NCI-H345 (cell line): ENCODE measurements around the gene SLC22A17.

Experiments
- DNase-seq: peaks from one replicate; lab custom pipeline; 2025; lab: John Stamatoyannopoulos, UW

The SLC22A17 gene

GRCh38 chr14:23361763-23362162, 9.1 kb upstream of the SLC22A17 start:
- DNase-seq, result no peak

GRCh38 chr14:23361320-23361719, 8.6 kb upstream of the SLC22A17 start:
- no peak for DNase-seq

DNA sequence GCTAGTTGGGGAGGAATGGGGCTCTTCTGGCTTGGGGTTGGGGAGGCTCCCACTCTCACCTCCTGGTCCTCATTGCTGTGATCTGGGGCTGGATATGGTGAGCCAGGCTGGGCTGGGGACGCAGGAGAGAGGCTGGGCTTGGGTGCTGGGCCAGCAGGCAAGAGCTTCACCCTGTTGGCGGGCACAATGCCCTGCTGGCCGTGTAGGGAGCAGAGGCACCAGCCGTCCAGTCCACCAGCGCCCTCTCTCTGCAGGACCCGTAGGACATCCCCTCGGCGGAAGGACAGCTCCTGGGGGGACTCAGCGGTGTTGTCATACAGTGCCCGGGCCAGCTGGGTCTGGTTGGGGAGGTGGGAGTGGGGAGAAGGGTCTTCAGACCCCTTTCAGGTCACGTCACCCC, 7.8 kb upstream of the SLC22A17 start:
- DNase-seq, result no peak

- no peak for DNase-seq
These were observed 7.2 kb upstream of the SLC22A17 start for GRCh38 chr14:23359722-23360447.

DNA sequence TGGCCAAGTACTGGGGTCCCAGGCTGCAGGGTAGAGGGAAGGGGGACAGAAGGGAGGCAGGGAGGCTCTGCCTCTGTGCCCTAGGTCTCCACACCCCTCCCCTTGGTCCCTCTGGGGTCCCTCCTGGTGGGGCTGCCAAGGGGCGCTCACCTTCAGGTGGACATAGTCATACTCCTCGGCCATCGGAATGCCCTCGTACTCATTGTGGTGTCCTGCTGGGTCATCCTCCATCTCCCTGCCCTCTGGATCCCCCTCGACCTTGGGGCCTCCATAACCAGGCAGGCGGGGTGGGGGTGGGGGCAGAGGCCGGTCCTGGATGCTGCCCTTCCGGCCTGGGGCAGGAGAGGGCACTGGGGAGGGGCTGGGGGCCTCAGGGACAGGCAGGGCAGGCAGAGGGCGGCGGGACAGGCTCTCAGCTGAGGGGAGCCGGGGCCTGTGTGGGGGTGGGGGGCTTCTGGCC, 6.5 kb upstream of the SLC22A17 start:
- DNase-seq, result no peak

GRCh38 chr14:23358553-23359166, 6.0 kb upstream of the SLC22A17 start:
- no peak for DNase-seq

- DNase-seq, result no peak
These were observed 5.4 kb upstream of the SLC22A17 start for GRCh38 chr14:23358042-23358441.

- no peak for DNase-seq
These were observed 4.6 kb upstream of the SLC22A17 start for GRCh38 chr14:23357261-23357660.

DNA sequence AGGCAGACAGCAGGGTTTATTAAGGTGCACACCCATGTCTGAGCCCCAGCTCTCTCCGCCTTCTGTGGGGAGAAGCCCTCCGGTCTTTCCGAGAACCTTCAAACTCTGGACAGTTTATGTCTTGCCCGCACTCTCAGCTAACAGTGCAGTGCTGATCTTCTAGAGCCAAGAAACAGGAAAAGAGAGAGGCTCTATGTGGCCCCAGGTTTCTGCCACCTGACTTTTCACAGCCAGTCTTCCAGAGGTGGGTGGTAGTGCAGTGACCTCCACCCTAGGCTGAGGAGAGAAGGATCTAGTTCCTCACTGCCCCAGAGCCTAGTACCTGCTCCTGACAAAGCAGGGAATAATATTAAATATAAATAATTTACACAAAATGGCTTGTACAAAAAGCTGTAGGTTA, 4.0 kb upstream of the SLC22A17 start:
- no peak for DNase-seq

- DNase-seq, result no peak
These were observed 3.3 kb upstream of the SLC22A17 start for GRCh38 chr14:23355871-23356435.

GRCh38 chr14:23354990-23355389, 2.3 kb upstream of the SLC22A17 start:
- no peak for DNase-seq

DNA sequence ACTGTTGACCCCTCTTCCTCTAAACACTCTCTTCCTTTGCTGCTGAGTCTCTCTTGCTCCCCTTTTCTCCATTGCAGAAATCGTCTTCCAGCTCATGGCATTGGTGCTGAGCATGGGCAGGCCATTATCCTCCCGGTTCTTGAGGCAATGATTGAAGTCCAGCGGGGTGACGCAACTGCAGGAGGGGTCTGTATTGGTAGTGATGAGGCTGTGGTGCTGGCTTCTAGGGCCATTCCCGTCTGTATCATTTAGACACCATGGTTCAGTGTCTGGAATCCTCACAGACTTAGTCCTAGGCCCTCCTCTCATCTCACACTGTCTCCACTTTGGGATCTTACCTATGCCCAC, 720 bp upstream of the SLC22A17 start:
- DNase-seq, result no peak

- no peak for DNase-seq
These were observed 794 bp downstream of the SLC22A17 start for GRCh38 chr14:23351681-23352505.

DNA sequence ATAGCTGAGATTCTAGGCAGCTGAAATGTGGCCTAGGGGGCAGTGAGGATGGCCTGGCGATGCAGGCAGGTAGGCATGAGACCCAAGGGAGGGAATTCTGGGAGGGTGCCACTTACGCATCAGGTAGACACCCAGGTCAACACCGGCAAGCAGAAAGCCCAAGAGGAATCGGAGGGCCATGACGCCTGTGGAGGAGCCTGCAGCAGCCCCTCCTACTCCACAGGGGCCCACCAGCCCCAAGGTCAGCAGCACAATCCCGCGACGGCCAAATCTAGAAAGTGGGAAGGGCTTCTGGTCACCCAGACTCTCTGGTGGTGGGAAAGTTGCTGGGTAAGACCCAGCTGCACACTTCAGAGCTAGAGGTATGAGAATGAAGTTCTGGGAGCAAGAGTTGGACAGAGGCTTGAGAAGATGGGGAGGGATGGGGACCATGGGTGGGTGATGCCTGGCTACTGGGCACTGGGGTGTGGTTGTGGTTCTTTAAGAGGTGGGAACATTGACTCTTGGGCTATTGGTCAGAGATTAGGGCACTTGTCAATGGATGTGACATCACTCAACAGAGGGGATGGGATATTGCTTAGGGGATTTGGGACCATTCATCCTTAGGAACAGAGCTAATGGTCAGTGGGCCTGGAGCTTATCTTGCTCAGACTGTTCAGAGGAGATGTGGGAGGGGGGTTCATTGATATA, 3.4 kb downstream of the SLC22A17 start:
- no peak for DNase-seq

DNA sequence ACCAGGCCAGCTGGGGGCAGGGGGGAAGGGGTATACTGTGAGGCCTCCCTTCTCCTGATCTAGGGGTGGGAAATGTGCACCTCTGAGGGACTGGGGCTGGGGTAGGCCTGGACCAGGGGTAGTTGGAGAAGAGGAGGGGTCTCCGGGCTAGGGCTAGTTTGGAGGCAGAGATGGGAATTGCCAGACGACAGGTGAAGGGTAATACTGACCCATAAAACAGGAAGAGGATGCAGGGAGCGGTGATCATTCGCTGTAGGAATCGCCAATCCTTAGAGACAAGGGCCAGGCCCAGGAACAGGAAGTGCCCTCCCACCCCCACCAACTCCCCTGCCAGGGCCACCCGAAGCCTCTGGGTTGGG, 4.4 kb downstream of the SLC22A17 start:
- DNase-seq, result no peak

DNA sequence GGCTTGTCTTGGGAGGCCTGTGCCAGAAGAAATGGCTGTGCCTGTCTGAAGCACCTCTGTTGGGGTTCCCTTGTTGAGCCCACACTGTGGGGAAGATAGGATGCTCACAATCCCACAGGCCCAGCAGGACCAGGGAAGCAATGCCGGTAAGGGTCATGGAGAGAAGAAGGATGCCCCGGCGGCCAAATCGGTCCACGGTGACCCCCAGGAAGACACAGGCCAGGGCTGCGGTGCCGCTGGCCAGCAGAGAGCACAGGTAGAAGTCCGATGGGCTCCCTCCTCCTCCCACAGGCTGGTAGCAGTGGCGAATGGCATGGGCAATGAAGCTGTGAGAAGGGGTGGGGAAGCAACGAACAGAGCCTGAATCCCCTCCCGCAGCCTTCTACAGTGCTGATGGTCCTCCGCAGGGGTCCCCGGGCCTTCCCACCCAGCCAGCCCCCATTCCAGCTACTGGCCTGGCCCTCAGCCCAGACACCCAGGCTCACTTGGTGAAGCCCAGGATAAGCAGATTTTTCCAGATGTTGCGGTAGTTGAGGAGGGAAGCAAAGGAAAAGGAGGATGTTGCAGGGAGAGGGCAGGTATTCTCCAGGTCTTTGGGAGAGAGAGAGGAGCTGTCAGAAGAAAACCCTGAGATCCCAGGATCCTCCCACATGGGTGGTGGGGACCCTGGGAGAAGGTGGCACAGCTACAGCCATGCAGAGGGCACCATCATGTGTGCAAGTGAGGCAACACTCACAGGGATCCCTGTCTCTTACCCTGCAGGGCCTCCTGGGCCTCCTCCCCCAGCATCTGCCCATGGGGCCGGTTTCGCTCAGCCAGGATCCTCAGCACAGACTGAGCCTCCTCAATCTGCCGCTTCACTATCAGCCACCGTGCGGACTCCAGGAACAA, 5.0 kb downstream of the SLC22A17 start:
- no peak for DNase-seq

GRCh38 chr14:23346693-23347405, 5.8 kb downstream of the SLC22A17 start:
- no peak for DNase-seq

DNA sequence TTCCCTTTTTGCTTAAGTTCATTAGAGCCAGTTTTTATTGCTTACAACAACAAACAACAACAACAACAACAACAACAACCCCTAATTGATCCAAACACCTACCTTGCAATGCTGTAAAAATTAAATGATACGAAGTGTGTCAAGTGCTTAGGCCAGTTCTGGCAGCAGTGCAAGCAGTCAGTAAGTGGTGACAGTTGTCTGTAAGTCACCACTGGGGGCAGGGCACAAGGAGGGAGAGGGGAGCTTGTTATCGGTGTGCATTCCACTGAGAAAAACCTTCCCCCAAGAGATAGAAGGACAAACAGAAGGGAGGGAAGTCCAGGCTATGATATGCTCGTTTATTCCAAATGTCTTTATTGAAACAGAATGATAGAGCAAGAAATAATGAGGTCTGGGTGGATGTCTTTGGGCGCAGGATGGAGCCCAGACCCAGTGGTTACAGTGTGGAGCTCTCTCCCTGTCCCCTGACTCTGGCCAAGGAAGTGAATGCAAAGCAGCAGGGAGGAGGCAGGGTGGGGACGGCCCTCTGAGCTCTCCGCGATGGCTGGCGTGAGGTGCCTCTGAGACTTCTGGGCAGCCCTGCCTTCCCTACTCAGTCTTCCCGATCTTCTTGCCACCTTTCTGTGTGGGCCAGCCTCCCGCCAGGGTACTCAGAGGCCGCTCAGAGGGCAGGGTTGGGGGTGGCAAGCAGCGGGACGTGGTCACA, 6.5 kb downstream of the SLC22A17 start:
- DNase-seq, result no peak

DNA sequence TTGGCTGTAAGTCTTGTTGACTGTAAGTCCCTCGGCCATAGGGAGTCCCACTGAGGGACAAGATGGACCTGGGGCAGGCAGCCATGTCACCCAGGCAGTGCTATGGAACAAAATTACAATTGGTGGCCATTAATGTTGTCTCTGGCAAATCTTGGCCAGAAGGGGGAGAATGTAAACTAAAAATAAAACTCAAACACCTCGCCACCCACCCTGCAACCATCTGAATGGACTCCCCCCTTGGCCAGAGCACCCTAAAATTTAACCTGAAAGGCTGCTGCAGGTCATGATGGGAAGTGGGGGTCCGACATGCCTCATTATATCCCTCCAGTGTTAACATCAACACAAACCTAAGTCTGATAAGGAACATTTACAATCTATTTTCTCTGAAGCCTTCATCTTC, 8.2 kb downstream of the SLC22A17 start:
- DNase-seq, result no peak
